ENCODE results near the gene UGT1A6. TPM values are rescaled to one million over a fixed set of nuclear protein-coding genes. Genes with fewer than 3 reads are reported as not detected.

Gene UGT1A6
- total RNA-seq, 1 donor from 2014 or later, result not detected

DNA sequence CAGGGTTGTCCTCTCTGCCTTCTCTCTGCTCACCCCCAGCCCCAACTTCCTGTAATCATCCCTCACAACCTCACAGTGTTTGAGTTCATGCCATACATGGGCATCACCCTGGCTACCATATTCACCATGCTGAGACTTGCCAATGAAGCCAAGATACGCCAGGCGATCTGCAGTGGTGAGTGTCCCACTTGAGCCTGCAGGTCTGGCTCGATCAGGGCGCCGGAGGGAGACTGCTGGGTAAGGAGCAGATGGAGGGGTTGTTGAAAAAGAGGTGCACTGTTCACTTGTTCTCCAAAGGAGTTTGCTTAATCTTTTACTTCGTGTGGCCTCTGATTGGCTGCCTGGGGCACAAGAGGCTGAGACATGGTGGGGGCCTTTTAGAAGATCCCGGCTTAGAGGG lies 100.0 kb downstream of the UGT1A6 start:
- intact Hi-C loops (cut with DNase I), result no loop called here

GRCh38 chr2:233793465-233794127 lies 100.9 kb downstream of the UGT1A6 start:
- intact Hi-C loops (cut with DNase I), result no loop called here
- ATAC-seq (no peak), DNase-seq (ENCODE audit: missing footprints) (no peak)

More for the DNA sequence above, 100.0 kb downstream of the UGT1A6 start:
- DNase-seq (ENCODE audit: missing footprints), result no peak
- ATAC-seq, result no peak

- ATAC-seq (no peak), DNase-seq (ENCODE audit: missing footprints) (no peak)
- intact Hi-C loops (cut with DNase I), result no loop called here
Observed at GRCh38 chr2:233794128-233794658, 101.5 kb downstream of the UGT1A6 start.

DNA sequence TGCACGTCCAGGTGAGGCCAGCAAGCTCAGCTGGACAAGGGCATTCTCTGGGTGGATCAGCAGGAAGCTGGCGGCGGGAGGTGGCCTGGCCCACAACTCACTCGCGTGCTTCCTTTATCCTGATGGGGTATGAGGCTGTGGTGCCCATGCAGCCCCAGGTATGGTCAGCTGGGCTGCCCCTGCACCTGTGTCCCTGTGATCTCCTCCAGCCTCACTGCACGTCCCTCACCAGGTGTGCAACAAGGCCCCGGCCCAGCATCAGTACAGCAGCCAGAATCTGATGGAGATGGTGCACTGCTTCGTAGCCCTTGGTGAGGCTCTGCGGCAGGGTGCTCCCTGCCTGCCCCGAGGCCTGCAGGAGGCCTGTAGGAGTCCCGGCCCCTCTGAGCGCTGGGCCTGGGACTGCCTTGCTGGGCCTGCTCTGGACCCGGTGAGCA lies 103.1 kb downstream of the UGT1A6 start:
- intact Hi-C loops (cut with DNase I), result no loop called here
- ATAC-seq, result no peak
- no peak for DNase-seq (ENCODE audit: missing footprints)

GRCh38 chr2:233796254-233796653 lies 103.6 kb downstream of the UGT1A6 start:
- DNase-seq (ENCODE audit: missing footprints) (no peak), ATAC-seq (no peak)
- intact Hi-C loops (cut with DNase I), result no loop called here

- DNase-seq (ENCODE audit: missing footprints), result no peak
Observed at GRCh38 chr2:233798335-233799086, 105.8 kb downstream of the UGT1A6 start.

DNA sequence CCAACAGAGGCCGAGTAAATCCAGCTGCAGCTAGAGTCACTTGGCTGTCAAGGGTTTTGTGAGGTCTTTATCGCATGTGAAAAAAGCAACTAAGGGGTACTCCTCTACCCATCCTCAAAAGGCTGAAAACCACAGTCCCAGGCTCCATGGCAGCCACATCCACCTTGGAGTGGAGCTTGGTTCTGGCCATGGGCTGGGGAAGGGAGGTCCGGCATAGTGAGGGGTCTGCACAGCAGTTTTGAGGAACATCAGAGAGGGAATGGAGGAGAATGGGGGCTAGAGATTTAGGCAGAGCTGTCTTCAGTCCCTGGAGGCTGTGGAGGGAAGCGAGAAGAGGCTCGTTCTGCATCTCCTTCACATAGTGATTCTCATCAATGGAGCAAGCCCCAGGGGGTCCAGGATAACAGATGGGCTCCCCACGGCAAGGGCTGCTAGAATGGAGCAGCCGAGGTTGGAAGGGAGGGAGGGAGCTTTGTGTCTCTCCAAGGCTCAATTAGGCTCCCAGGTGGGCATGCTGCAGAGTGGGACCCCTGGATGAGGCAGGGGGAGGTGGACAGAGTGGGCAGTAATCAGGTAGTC lies 106.5 kb downstream of the UGT1A6 start:
- ATAC-seq (no peak), DNase-seq (ENCODE audit: missing footprints) (no peak)

More at GRCh38 chr2:233798335-233799086, 105.8 kb downstream of the UGT1A6 start:
- intact Hi-C loops (cut with DNase I), result no loop called here
- ATAC-seq, result no peak

DNA sequence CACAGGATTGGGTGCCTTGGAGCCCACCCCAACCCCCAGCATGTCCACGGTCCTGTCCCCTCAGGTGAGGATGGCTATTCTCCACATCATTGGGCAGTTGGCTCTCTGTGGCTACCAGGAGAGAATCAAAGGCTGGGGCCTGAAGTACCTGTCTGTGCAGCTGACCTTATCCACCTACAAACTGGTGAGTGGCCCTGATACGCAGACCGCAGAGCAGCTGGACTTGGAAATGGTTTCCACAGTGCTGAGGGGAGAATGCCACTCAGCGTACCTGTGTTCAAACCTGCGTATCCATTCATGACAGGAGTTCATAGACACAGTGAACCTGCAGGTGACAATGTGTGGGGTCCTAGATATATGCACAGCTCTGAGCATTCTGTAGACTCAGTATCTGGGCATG lies 107.0 kb downstream of the UGT1A6 start:
- intact Hi-C loops (cut with DNase I), result no loop called here
- no peak for DNase-seq (ENCODE audit: missing footprints)
- ATAC-seq, result no peak

More for the DNA sequence above, 106.5 kb downstream of the UGT1A6 start:
- intact Hi-C loops (cut with DNase I), result no loop called here

GRCh38 chr2:233800208-233800607 lies 107.5 kb downstream of the UGT1A6 start:
- no peak for ATAC-seq

DNA sequence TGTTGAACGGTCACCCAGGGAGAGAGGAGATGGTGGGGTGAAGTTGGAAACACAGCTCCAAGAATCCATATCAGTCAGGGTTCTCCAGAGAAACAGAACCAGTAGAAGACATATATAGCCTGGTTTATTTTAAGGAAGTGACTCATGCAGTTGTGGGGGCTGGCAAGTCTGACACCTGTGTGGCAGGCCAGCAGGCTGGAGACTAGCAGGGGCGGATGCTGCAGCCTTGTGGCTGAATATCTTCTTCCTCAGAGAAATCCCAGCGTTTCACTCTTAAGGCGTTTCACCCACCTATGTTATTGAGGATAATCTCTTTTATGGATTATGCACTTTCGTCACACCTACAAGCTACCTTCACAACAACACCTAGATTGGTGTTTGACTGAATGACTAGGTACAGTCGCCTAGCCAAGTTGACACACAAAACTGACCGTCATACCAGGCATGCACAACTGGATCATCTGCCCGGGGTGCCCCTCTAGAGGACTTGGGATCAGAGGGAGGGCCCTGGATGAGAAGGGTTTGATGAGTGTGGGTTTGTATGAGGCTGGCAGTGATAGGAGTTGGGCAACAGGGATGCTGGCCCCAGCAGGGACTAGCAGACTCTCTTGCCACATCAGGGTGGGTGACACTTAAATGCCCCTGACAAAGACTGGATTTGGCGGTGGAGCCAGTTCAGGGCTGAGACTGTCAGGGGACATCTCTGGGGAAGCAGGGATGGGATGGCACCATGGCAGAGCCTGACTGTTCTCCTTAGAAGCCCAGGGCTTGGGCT lies 108.9 kb downstream of the UGT1A6 start:
- ATAC-seq (no peak), DNase-seq (ENCODE audit: missing footprints) (no peak)
- intact Hi-C loops (cut with DNase I), result no loop called here

More at GRCh38 chr2:233800208-233800607, 107.5 kb downstream of the UGT1A6 start:
- no peak for DNase-seq (ENCODE audit: missing footprints)
- intact Hi-C loops (cut with DNase I), result no loop called here

DNA sequence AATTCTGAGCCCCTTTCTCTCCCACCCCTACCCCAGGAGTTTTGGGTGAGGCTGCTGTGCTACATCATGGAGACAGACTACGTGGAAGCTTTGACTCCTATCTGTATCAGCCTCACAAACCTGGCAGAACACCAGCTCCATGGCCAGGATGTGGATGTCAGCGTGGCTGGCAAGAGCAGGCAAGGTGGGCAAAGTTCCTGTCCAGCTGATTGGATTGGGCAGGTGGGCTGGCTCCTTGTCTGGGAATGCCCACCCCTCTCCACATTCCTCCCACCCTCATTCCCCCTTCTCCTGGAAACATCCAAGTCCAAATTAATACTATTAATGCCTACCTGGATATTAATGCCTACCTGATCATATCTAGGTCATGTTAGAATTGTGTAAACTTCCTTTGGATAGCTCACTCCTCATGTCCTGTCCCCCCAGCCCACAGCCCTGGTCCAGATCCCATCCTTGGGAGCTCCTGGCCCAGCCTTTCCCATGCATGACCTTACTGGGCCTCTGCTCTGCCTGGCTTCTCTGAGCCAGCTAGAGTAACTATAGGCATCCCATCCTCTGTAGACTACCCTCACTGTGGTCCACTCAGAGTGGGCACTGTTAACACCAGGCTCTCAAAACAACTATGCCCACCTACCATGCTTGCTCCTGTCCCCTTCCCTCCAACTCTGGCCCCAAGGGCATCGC lies 109.6 kb downstream of the UGT1A6 start:
- ATAC-seq, result no peak
- intact Hi-C loops (cut with DNase I), result no loop called here
- no peak for DNase-seq (ENCODE audit: missing footprints)

GRCh38 chr2:233803292-233803911 lies 110.7 kb downstream of the UGT1A6 start:
- no peak for ATAC-seq
- intact Hi-C loops (cut with DNase I), result no loop called here

DNA sequence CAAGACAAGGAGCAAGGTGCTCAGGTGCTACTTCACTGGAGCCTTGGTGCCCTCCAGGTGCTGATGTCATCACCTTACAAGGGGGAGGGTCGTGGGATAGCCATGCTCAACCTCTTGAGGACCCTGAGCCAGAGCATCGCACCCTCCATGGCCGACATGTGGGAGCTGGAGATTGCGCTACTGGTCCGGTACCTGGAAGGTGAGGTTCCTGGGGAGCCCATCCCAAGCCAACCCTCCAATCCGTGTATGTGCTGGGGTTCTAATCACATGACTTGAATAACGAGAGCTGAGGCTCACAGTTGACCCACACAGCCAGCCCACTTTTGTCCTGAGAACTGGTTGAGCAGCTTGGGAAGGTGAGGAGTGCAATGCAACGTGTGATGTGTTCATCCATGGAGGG lies 111.3 kb downstream of the UGT1A6 start:
- intact Hi-C loops (cut with DNase I), result no loop called here
- ATAC-seq, result no peak
- DNase-seq (ENCODE audit: missing footprints), result no peak

More at GRCh38 chr2:233803292-233803911, 110.7 kb downstream of the UGT1A6 start:
- no peak for DNase-seq (ENCODE audit: missing footprints)

DNA sequence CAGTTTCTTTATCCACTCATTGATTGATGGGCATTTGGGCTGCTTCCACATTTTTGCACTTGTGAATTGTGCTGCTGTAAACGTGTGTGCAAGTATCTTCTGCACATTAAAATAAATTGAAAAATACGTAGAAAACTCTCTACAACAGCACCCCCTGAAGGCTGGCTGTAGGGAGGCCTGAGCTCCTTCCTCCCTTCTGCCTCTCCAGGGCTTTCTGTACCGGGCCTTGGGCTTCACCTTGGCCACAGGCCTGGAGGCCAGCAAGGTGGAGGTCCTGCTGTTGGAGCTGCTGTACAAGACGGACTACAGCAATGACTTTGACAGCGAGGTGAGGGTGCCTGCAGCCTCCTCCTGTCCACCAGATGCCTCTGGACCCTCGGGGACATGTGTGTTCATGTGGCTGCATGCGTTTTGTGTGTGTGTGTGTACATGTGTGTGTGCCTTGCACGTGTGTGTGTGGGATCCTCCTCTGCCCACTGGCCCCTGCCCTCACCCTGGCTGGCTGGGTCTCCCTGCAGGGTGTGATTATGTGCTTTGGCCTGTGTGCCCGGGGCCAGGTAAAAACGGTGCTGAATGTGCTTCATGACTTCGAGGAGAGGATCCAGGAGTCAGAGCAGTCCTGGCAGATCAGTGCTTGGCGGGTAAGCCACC lies 114.7 kb downstream of the UGT1A6 start:
- DNase-seq (ENCODE audit: missing footprints) (no peak), ATAC-seq (no peak)
- intact Hi-C loops (cut with DNase I), result no loop called here

DNA sequence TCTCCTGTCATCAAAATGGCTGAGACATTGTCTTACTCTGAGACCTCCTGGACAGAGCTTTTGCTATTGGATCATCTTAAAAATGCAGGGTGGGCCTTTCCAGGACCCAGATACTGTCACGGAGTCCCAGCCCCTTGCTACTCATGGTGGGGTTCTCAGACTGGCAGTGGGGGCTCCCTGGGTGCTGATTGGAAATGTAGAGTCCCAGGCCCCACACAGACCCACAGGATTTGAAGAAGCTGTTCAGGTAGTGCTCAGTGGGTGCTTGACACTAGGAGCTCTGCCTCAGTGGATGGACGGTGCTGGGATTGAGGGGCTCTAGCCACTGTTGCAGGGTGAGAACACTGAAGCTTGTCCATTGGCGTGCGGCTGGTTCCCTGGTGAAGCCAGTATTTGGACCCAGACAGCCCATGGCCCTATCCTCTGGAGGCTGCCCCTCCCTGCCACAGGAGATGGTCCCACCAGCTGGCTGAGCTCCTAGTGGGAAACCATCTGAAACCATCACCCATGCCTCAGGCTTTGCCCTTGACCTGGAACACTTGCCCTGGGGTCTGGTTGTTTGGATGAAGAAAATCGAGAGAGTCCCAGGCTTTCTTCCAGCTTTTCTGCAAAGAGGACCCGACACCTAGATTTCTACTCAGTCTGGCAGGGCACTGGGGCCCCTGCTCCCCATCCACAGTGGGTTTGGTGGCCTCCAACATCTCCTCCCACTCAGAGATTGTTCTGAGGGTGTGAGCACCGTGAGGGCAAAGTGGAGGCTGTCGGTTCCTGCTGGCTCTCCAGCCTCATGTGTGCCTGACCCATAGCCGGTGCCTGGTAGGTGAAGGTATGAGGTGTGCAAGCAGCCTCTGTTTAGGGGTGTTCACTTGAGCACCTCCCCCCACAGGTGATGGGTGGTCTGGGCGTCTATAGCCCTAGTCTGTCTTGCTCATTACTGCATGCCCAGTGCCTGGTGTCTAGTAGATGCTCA lies 115.6 kb downstream of the UGT1A6 start:
- DNase-seq (ENCODE audit: missing footprints) (no peak), ATAC-seq (no peak)
- intact Hi-C loops (cut with DNase I), result no loop called here

DNA sequence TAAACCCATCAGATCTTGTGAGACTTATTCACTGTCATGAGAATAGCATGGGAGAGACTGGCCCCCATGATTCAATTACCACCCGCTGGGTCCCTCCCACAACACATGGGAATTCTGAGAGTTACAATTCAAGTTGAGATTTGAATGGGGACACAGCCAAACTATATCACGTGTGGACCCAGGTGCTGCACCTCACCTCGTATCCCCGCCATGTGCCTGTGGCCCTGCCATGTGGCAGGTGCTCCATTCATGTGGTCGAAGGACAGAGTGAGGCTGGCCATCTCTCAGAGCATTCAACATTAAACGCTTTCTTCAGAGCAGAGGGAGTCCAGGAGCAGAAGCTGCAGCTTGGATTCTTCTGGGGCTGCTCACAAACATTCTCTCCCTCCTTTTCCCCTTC lies 117.7 kb downstream of the UGT1A6 start:
- DNase-seq (ENCODE audit: missing footprints) (no peak), ATAC-seq (no peak)
- intact Hi-C loops (cut with DNase I), result no loop called here

All from Right ventricle myocardium inferior (tissue), 1 donor.